Lung microvascular endothelial cell (primary cell): ENCODE results near the gene CACTIN. TPM values are rescaled to one million over a fixed set of nuclear protein-coding genes. Genes with fewer than 3 reads are reported as not detected.

Experiments used
- DNase-seq, 2 donors: peaks; one replicate each; pipeline versions ENCODE4 v3.0.0 to v3.0.0-alpha.2; 2010; ENCODE audit warnings: low read depth in 2 of 2
- total RNA-seq: library from RNA; depleted of rRNA; stranded (reverse); fragments of >200 nt; gene quantifications from 2 replicates; pipeline ENCODE4 v1.2.1, GENCODE V29; 2014

Gene CACTIN
- total RNA-seq, 1 donor from 2014 or later = 21.6 TPM

GRCh38 chr19:3646336-3647092 is 19.9 kb upstream of the CACTIN start:
- no peak for DNase-seq

- no peak for DNase-seq
These were observed 19.1 kb upstream of the CACTIN start for GRCh38 chr19:3645726-3646125.

- no peak for DNase-seq
These were observed 18.4 kb upstream of the CACTIN start for GRCh38 chr19:3645067-3645396.

- DNase-seq = peak in 1 of 2 donors; percentile 66
These were observed 17.9 kb upstream of the CACTIN start for GRCh38 chr19:3644351-3645066.

GRCh38 chr19:3643674-3644313 is 17.2 kb upstream of the CACTIN start:
- DNase-seq = no peak

GRCh38 chr19:3642987-3643673 is 16.5 kb upstream of the CACTIN start:
- peak in 1 of 2 donors; percentile 28 for DNase-seq

- DNase-seq = no peak
These were observed 15.7 kb upstream of the CACTIN start for GRCh38 chr19:3642296-3642695.

- no peak for DNase-seq
These were observed 15.1 kb upstream of the CACTIN start for GRCh38 chr19:3641515-3642269.

- no peak for DNase-seq
These were observed 12.9 kb upstream of the CACTIN start for GRCh38 chr19:3639479-3639878.

GRCh38 chr19:3638208-3639193 is 11.9 kb upstream of the CACTIN start:
- no peak for DNase-seq

- DNase-seq = no peak
These were observed 11.0 kb upstream of the CACTIN start for GRCh38 chr19:3637621-3638020.

GRCh38 chr19:3636962-3637361 is 10.4 kb upstream of the CACTIN start:
- DNase-seq = no peak

- DNase-seq = no peak
These were observed 9.9 kb upstream of the CACTIN start for GRCh38 chr19:3636506-3636905.

GRCh38 chr19:3634496-3635045 is 8.0 kb upstream of the CACTIN start:
- DNase-seq = no peak

GRCh38 chr19:3633559-3633988 is 7.0 kb upstream of the CACTIN start:
- DNase-seq = no peak

- no peak for DNase-seq
These were observed 6.4 kb upstream of the CACTIN start for GRCh38 chr19:3632739-3633558.

- DNase-seq = no peak
These were observed 5.5 kb upstream of the CACTIN start for GRCh38 chr19:3632098-3632497.

GRCh38 chr19:3631053-3631861 is 4.7 kb upstream of the CACTIN start:
- no peak for DNase-seq
